Lower leg skin (tissue), 3 donors: ENCODE measurements around the gene ADORA1.

Experiments used
- POLR2A ChIP-seq, 2 donors: fragments of 450-650 bp; IDR thresholded peaks; one replicate each; pipeline ENCODE4 v1.6.1; 2016 to 2017; ENCODE audit warnings: antibody characterized with exemption in 2 of 2, mild to moderate bottlenecking in 1 of 2, moderate library complexity in 1 of 2
- TF ChIP-seq, protein P1 (sequence below), 3 donors: fragments of 450-650 bp; IDR thresholded peaks; one replicate each; pipeline ENCODE4 v1.5.1; 2016; ENCODE audit warnings: antibody characterized with exemption in 3 of 3, mild to moderate bottlenecking in 3 of 3, moderate library complexity in 2 of 3

DNA sequence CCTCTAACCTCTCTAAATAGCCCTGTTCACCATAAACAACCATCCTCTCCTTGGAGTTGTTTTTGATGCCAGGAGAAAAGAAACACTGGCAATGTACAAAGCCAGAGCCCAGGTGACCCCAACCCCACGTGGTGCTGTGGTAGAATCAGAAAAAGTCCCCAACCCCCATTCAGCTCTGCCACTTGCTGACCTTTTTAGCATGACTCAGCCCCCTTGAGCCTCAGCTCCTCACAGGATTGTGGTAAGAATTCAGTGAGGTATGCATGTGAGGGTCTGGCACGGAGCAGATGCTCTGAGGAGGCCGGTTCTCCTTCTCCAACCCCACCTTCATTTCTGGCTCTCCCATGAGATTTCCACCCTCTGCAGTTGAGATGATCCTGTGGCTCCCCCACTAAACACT is 70.1 kb downstream of the ADORA1 start:
- TF ChIP-seq, protein P1, sequence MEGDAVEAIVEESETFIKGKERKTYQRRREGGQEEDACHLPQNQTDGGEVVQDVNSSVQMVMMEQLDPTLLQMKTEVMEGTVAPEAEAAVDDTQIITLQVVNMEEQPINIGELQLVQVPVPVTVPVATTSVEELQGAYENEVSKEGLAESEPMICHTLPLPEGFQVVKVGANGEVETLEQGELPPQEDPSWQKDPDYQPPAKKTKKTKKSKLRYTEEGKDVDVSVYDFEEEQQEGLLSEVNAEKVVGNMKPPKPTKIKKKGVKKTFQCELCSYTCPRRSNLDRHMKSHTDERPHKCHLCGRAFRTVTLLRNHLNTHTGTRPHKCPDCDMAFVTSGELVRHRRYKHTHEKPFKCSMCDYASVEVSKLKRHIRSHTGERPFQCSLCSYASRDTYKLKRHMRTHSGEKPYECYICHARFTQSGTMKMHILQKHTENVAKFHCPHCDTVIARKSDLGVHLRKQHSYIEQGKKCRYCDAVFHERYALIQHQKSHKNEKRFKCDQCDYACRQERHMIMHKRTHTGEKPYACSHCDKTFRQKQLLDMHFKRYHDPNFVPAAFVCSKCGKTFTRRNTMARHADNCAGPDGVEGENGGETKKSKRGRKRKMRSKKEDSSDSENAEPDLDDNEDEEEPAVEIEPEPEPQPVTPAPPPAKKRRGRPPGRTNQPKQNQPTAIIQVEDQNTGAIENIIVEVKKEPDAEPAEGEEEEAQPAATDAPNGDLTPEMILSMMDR (IDR thresholded peaks at IDR 0.05): no peak
- TF ChIP-seq POLR2A (IDR thresholded peaks at IDR 0.05): no peak
